Liver (tissue), 9 donors: ENCODE data around the gene MSH3. TPM values are rescaled to one million over a fixed set of nuclear protein-coding genes. Genes with fewer than 3 reads are reported as not detected.

Experiments used
- DNase-seq: peaks from one replicate; pipeline ENCODE4 v3.0.0-alpha.2; 2017; ENCODE audit warnings: low spot score
- H3K27ac ChIP-seq, 2 donors: one replicate each; pipeline ENCODE4 v1.7.0; 2013; ENCODE audit warnings: inconsistent platforms in 2 of 2, low read length in 2 of 2, control low read depth in 1 of 2, low read depth in 1 of 2, mild to moderate bottlenecking in 1 of 2
- H3K27me3 ChIP-seq, 4 donors: one replicate each; pipeline versions ENCODE4 v1.6.1 to v1.7.0; 2013; ENCODE audit warnings: low read length in 3 of 4, inconsistent platforms in 1 of 4, mild to moderate bottlenecking in 1 of 4, moderate library complexity in 1 of 4; ENCODE audit not compliant: control insufficient read depth in 4 of 4, insufficient read depth in 4 of 4
- H3K36me3 ChIP-seq, 4 donors: one replicate each; pipeline versions ENCODE4 v1.6.1 to v1.7.0; 2013; ENCODE audit warnings: low read length in 3 of 4, mild to moderate bottlenecking in 3 of 4, low read depth in 1 of 4, moderate library complexity in 1 of 4; ENCODE audit not compliant: control insufficient read depth in 4 of 4, insufficient read depth in 3 of 4
- H3K4me1 ChIP-seq, 4 donors: one replicate each; pipeline versions ENCODE4 v1.6.1 to v1.7.0; 2013; ENCODE audit warnings: low read length in 3 of 4, mild to moderate bottlenecking in 3 of 4, moderate library complexity in 1 of 4; ENCODE audit not compliant: control insufficient read depth in 4 of 4, insufficient read depth in 4 of 4
- H3K4me3 ChIP-seq, 3 donors: one replicate each; pipeline versions ENCODE4 v1.6.1 to v1.7.0; 2013; ENCODE audit warnings: low read length in 3 of 3, control low read depth in 1 of 3, low read depth in 1 of 3, mild to moderate bottlenecking in 1 of 3
- H3K9ac ChIP-seq, 2 donors: one replicate each; pipeline ENCODE4 v1.7.0; 2013; ENCODE audit warnings: low read length in 2 of 2, mild to moderate bottlenecking in 2 of 2, moderate library complexity in 2 of 2, control low read depth in 1 of 2, low read depth in 1 of 2
- H3K9me3 ChIP-seq, 4 donors: one replicate each; pipeline versions ENCODE4 v1.6.1 to v1.7.0; 2013; ENCODE audit warnings: low read length in 3 of 4; ENCODE audit not compliant: control insufficient read depth in 4 of 4
- FOXA1 ChIP-seq: IDR thresholded peaks from 2 replicates; pipeline ENCODE4 v1.6.1; 2016; ENCODE audit warnings: antibody characterized with exemption
- FOXA2 ChIP-seq: IDR thresholded peaks from 2 replicates; pipeline ENCODE4 v1.6.1; 2016; ENCODE audit warnings: antibody characterized with exemption
- GABPA ChIP-seq, 2 donors: IDR thresholded peaks in 1 of 2; conservative IDR thresholded peaks in 1 of 2; 2 replicates each; pipeline ENCODE4 v1.6.1; 2016; ENCODE audit warnings: antibody characterized with exemption in 2 of 2, mild to moderate bottlenecking in 1 of 2, moderate library complexity in 1 of 2
- HNF4A ChIP-seq, 2 donors: conservative IDR thresholded peaks; 2 replicates each; pipeline ENCODE4 v1.6.1; 2016; ENCODE audit warnings: antibody characterized with exemption in 2 of 2, mild to moderate bottlenecking in 2 of 2
- HNF4G ChIP-seq: IDR thresholded peaks from 2 replicates; pipeline ENCODE4 v1.6.1; 2016; ENCODE audit warnings: antibody characterized with exemption
- JUND ChIP-seq, 2 donors: IDR thresholded peaks; 2 replicates each; pipeline ENCODE4 v1.6.1; 2016; ENCODE audit warnings: antibody characterized with exemption in 2 of 2
- NR2F2 ChIP-seq: IDR thresholded peaks from 2 replicates; pipeline ENCODE4 v1.6.1; 2016; ENCODE audit warnings: antibody characterized with exemption
- RAD21 ChIP-seq, 2 donors: IDR thresholded peaks; 2 replicates each; pipeline ENCODE4 v1.6.1; 2016; ENCODE audit warnings: antibody characterized with exemption in 2 of 2, mild to moderate bottlenecking in 2 of 2
- SP1 ChIP-seq: IDR thresholded peaks from 2 replicates; pipeline ENCODE4 v1.6.1; 2018; ENCODE audit warnings: antibody characterized with exemption, mild to moderate bottlenecking
- TAF1 ChIP-seq: conservative IDR thresholded peaks from 2 replicates; pipeline ENCODE4 v1.6.1; 2016; ENCODE audit warnings: antibody characterized with exemption, mild to moderate bottlenecking
- YY1 ChIP-seq: IDR thresholded peaks from 2 replicates; pipeline ENCODE4 v1.6.1; 2016; ENCODE audit warnings: antibody characterized with exemption, mild to moderate bottlenecking
- WGBS: extraction: QIAGEN DNeasy Blood & Tissue Kit; methylation state at CpG from one replicate; pipeline ENCODE4 v1.1.7; 2013; 5-methylcytosine and 5-hydroxymethylcytosine counted together
- polyA plus RNA-seq, 2 donors: library from polyadenylated mRNA; stranded (reverse) in 1 of 2; unstranded in 1 of 2; fragments of 200-250 nt in 1 of 2; fragments of >200 nt in 1 of 2; fragmentation: Nextera tagmentation in 1 of 2; extraction: Ambion mirVana in 1 of 2; gene quantifications; one replicate each; pipeline versions ENCODE4 v1.2.1 to v1.2.3, GENCODE V29; 2013 to 2015
- total RNA-seq, 2 donors: library from RNA; depleted of rRNA; stranded (reverse); fragments of >200 nt; gene quantifications; one replicate each; pipeline ENCODE4 v1.2.3, GENCODE V29; 2014
- TF ChIP-seq, protein P1 (sequence below): IDR thresholded peaks from 2 replicates; pipeline ENCODE4 v1.6.1; 2016; ENCODE audit warnings: antibody characterized with exemption
- TF ChIP-seq, protein P2 (sequence below): fragments of 150-350 bp; IDR thresholded peaks from 2 replicates; pipeline ENCODE4 v1.5.1; 2017; ENCODE audit warnings: improper control_type of control experiment, low read depth, low read length; ENCODE audit not compliant: missing input control
- donor health status: healthy.
- donor health status: healthy.
- donor health status: healthy.
- donor health status: healthy.
- donor health status: healthy.

The MSH3 gene
- total and polyA plus RNA-seq, 4 donors = 3.0 to 19.1 (median 7.9) TPM

GRCh38 chr5:80759866-80760577 lies 105.6 kb downstream of the MSH3 start:
- H3K27me3 ChIP-seq = no peaks in the 10 kb centered on the region
- TF ChIP-seq GABPA (IDR thresholded peaks at IDR 0.05 in 1 of 2, conservative IDR thresholded peaks at IDR 0.05 in 1 of 2) (no peak), FOXA1 (no peak)
- peaks cover 0 to 12% (median 3%) of the 10 kb centered on the region in 4 donors for H3K36me3 ChIP-seq
- no peaks in the 10 kb centered on the region for H3K9me3 ChIP-seq
- H3K4me3 ChIP-seq = no peak overlapping the region
- 96% methylated on average over 5 of the region's 5 CpGs for WGBS
- H3K4me1 ChIP-seq = no peaks in the 10 kb centered on the region
- no peak for DNase-seq
- H3K27ac ChIP-seq = no peak overlapping the region
- H3K9ac ChIP-seq = no peak overlapping the region

DNA sequence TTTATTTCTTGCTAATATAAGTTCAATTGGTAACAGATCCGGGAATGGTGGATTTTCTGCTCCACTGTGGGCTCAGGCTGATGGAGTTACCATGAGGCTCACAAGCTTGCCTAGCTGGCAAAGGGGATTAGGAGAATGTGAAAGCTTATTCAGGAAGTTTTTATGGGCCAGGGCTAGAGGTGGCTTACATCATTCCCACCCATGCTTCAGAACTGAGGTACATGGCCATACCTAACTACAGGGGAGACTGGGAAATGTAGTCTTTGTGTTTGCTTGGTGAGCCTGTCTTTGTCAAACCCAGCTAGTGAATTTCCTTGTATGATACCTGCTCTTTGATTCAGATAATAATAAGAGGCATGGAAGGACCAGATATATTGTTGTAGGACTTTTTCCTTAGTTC lies 106.2 kb downstream of the MSH3 start:
- H3K9me3 ChIP-seq = no peaks in the 10 kb centered on the region
- H3K36me3 ChIP-seq = peaks cover 0 to 12% (median 3%) of the 10 kb centered on the region in 4 donors
- TF ChIP-seq, protein P1, sequence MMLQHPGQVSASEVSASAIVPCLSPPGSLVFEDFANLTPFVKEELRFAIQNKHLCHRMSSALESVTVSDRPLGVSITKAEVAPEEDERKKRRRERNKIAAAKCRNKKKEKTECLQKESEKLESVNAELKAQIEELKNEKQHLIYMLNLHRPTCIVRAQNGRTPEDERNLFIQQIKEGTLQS = no peak
- no peak for TF ChIP-seq FOXA2
- TF ChIP-seq HNF4A (conservative IDR thresholded peaks at IDR 0.05) = no peak
- no peak for TF ChIP-seq SP1
- no peak for TF ChIP-seq YY1
- TF ChIP-seq TAF1 = no peak
- TF ChIP-seq RAD21 (IDR thresholded peaks at IDR 0.05) = no peak
- no peak for TF ChIP-seq HNF4G
- no peak for TF ChIP-seq FOXA1
- TF ChIP-seq GABPA (IDR thresholded peaks at IDR 0.05 in 1 of 2, conservative IDR thresholded peaks at IDR 0.05 in 1 of 2) = no peak
- H3K27ac ChIP-seq = no peak overlapping the region
- DNase-seq = no peak
- no peak overlapping the region for H3K4me3 ChIP-seq
- H3K9ac ChIP-seq = no peak overlapping the region
- H3K4me1 ChIP-seq = no peaks in the 10 kb centered on the region
- WGBS = 97% methylated on average over 1 of the region's 1 CpG
- no peaks in the 10 kb centered on the region for H3K27me3 ChIP-seq

- no peak for DNase-seq
- Histone ChIP-seq H3K9ac (no peak overlapping the region), H3K36me3 (peaks cover 0 to 12% (median 3%) of the 10 kb centered on the region in 4 donors), H3K27ac (no peak overlapping the region), H3K27me3 (no peaks in the 10 kb centered on the region), H3K4me1 (no peaks in the 10 kb centered on the region), H3K4me3 (no peak overlapping the region), H3K9me3 (no peaks in the 10 kb centered on the region)
- 98% methylated on average over 5 of the region's 5 CpGs for WGBS
- TF ChIP-seq RAD21 (IDR thresholded peaks at IDR 0.05) (no peak), SP1 (no peak), NR2F2 (no peak), JUND (IDR thresholded peaks at IDR 0.05) (no peak), TAF1 (no peak)
- TF ChIP-seq, protein P2, sequence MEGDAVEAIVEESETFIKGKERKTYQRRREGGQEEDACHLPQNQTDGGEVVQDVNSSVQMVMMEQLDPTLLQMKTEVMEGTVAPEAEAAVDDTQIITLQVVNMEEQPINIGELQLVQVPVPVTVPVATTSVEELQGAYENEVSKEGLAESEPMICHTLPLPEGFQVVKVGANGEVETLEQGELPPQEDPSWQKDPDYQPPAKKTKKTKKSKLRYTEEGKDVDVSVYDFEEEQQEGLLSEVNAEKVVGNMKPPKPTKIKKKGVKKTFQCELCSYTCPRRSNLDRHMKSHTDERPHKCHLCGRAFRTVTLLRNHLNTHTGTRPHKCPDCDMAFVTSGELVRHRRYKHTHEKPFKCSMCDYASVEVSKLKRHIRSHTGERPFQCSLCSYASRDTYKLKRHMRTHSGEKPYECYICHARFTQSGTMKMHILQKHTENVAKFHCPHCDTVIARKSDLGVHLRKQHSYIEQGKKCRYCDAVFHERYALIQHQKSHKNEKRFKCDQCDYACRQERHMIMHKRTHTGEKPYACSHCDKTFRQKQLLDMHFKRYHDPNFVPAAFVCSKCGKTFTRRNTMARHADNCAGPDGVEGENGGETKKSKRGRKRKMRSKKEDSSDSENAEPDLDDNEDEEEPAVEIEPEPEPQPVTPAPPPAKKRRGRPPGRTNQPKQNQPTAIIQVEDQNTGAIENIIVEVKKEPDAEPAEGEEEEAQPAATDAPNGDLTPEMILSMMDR = no peak
These were observed 106.7 kb downstream of the MSH3 start for GRCh38 chr5:80761176-80761575.
